Cardiac muscle cell (in vitro differentiated cells and primary cell): ENCODE measurements around the gene NXT1. TPM values are rescaled to one million over a fixed set of nuclear protein-coding genes. Genes with fewer than 3 reads are reported as not detected.

ENCODE experiments used
- DNase-seq, 2 donors: peaks; one replicate each; pipeline versions ENCODE4 v3.0.0 to v3.0.0-alpha.2; 2010 to 2017; ENCODE audit warnings: low read depth in 1 of 2, low spot score in 1 of 2
- H3K27ac ChIP-seq: fragments of 200-600 bp; sonication (generic); 2 replicates; pipeline ENCODE4 v1.5.1; 2016
- H3K27me3 ChIP-seq: fragments of 200-600 bp; sonication (generic); 2 replicates; pipeline ENCODE4 v1.6.0; 2016; ENCODE audit warnings: control low read depth
- H3K36me3 ChIP-seq: fragments of 200-600 bp; sonication (generic); 2 replicates; pipeline ENCODE4 v1.5.1; 2016; ENCODE audit warnings: control low read depth
- H3K4me1 ChIP-seq: fragments of 200-600 bp; sonication (generic); 2 replicates; pipeline ENCODE4 v1.8.1; 2017; ENCODE audit warnings: low read depth, mild to moderate bottlenecking, mixed run types
- H3K4me3 ChIP-seq: fragments of 200-600 bp; sonication (generic); 2 replicates; pipeline ENCODE4 v1.5.1; 2016; ENCODE audit warnings: mild to moderate bottlenecking
- H3K9me3 ChIP-seq: fragments of 200-600 bp; sonication (generic); 2 replicates; pipeline ENCODE4 v1.5.1; 2017; ENCODE audit warnings: low read depth, mild to moderate bottlenecking, control low read depth
- polyA plus RNA-seq: library from polyadenylated mRNA; unstranded; fragments of >200 nt; fragmentation: Nextera tagmentation; extraction: Ambion mirVana; gene quantifications from 2 replicates; pipeline ENCODE4 v1.2.1, GENCODE V29; 2016
- total RNA-seq: library from RNA; depleted of rRNA; stranded (reverse); fragments of >200 nt; gene quantifications from 2 replicates; pipeline ENCODE4 v1.2.3, GENCODE V29; 2016
- TF ChIP-seq, protein P1 (sequence below): IDR thresholded peaks from 2 replicates; pipeline ENCODE4 v1.5.1; 2012; ENCODE audit warnings: low read depth, mild to moderate bottlenecking, low read length

Gene NXT1
- total RNA-seq: 27.4 and 39.1 TPM in 2 replicates
- 29.1 and 34.2 TPM in 2 replicates for polyA plus RNA-seq

DNA sequence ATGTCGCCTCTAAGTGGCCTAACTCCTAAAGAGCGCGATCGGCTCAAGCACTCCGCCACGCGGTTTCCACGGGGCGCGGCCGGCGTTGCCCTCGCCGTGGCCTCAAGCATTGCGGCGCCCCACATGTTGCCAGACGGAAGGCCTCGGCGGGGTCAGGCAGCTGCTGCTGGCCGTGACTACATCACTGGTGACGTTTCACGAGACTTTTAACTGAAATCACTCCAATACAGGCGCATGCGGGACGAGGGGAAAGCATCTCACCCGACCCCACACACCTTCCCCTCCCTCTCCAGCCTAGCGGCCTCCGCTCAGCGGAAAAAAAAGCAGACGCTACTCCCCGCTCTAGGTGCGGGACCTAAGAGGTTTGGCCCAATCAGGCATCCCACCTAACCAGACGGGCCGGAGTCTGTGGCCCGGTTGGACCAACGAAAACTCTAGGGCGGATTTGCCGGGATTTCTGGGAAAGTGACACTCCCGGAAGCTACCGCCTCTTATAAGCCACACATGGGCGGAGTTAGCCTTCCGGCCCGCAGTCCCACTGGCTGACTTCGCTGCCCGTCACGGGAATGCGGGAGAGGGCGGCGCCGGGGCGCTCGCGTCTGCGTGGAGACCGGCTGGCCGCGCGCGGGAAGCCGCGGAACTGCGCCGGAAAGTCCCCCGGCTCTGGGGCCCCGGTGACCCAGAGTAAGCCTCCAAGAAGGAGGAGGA, at the start of gene NXT1:
NXT1 (plus strand) TSS at position 596 of the 708 bp plus-strand sequence. CDS start 3,251 bp downstream, outside the sequence.
- no peaks in the 10 kb centered on the region for H3K27me3 ChIP-seq
- TF ChIP-seq, protein P1, sequence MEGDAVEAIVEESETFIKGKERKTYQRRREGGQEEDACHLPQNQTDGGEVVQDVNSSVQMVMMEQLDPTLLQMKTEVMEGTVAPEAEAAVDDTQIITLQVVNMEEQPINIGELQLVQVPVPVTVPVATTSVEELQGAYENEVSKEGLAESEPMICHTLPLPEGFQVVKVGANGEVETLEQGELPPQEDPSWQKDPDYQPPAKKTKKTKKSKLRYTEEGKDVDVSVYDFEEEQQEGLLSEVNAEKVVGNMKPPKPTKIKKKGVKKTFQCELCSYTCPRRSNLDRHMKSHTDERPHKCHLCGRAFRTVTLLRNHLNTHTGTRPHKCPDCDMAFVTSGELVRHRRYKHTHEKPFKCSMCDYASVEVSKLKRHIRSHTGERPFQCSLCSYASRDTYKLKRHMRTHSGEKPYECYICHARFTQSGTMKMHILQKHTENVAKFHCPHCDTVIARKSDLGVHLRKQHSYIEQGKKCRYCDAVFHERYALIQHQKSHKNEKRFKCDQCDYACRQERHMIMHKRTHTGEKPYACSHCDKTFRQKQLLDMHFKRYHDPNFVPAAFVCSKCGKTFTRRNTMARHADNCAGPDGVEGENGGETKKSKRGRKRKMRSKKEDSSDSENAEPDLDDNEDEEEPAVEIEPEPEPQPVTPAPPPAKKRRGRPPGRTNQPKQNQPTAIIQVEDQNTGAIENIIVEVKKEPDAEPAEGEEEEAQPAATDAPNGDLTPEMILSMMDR: no peak
- peak; percentile 98 to 99 for DNase-seq
- peak within 1 kb of the TSS; percentile 69 for H3K4me3 ChIP-seq
- peaks cover 8% of the 10 kb centered on the region for H3K4me1 ChIP-seq
- H3K36me3 ChIP-seq: no peaks in the 10 kb centered on the region
- H3K27ac ChIP-seq: peak within 1 kb of the TSS; percentile 95
- H3K9me3 ChIP-seq: no peaks in the 10 kb centered on the region

- TF ChIP-seq, protein P1: no peak
- Histone ChIP-seq H3K4me3 (no peak overlapping the region), H3K27me3 (no peaks in the 10 kb centered on the region), H3K36me3 (no peaks in the 10 kb centered on the region), H3K9me3 (no peaks in the 10 kb centered on the region), H3K4me1 (peaks cover 3% of the 10 kb centered on the region), H3K27ac (no peak overlapping the region)
- DNase-seq: no peak
These were observed 49.0 kb upstream of the NXT1 start for GRCh38 chr20:23301436-23302050.

GRCh38 chr20:23302386-23302785, 48.2 kb upstream of the NXT1 start:
- no peak overlapping the region for H3K4me3 ChIP-seq
- H3K27ac ChIP-seq: no peak overlapping the region
- TF ChIP-seq, protein P1: no peak
- H3K9me3 ChIP-seq: no peaks in the 10 kb centered on the region
- no peaks in the 10 kb centered on the region for H3K27me3 ChIP-seq
- H3K4me1 ChIP-seq: no peaks in the 10 kb centered on the region
- DNase-seq: no peak
- H3K36me3 ChIP-seq: no peaks in the 10 kb centered on the region

GRCh38 chr20:23302801-23303200, 47.8 kb upstream of the NXT1 start:
- Histone ChIP-seq H3K27me3 (no peaks in the 10 kb centered on the region), H3K9me3 (no peaks in the 10 kb centered on the region), H3K36me3 (no peaks in the 10 kb centered on the region), H3K4me3 (no peak overlapping the region), H3K4me1 (no peaks in the 10 kb centered on the region), H3K27ac (no peak overlapping the region)
- no peak for DNase-seq
- TF ChIP-seq, protein P1: no peak

GRCh38 chr20:23303325-23304102, 47.1 kb upstream of the NXT1 start:
- no peaks in the 10 kb centered on the region for H3K9me3 ChIP-seq
- H3K4me3 ChIP-seq: no peak overlapping the region
- TF ChIP-seq, protein P1: no peak
- no peaks in the 10 kb centered on the region for H3K4me1 ChIP-seq
- no peak for DNase-seq
- no peak overlapping the region for H3K27ac ChIP-seq
- no peaks in the 10 kb centered on the region for H3K27me3 ChIP-seq
- no peaks in the 10 kb centered on the region for H3K36me3 ChIP-seq
